Colonic mucosa (tissue), 4 donors: ENCODE results near the gene PRPF18. TPM values are rescaled to one million over a fixed set of nuclear protein-coding genes. Genes with fewer than 3 reads are reported as not detected.

Source experiments
- DNase-seq: peaks from one replicate; pipeline ENCODE4 v3.0.0-alpha.2; 2020
- H3K27ac ChIP-seq: fragments of 200-600 bp; one replicate; pipeline ENCODE4 v1.8.0; 2021
- H3K27me3 ChIP-seq: fragments of 200-600 bp; one replicate; pipeline ENCODE4 v1.8.0; 2021
- H3K36me3 ChIP-seq: fragments of 200-600 bp; one replicate; pipeline ENCODE4 v1.8.0; 2021
- H3K4me1 ChIP-seq: fragments of 200-600 bp; one replicate; pipeline ENCODE4 v1.8.0; 2021; ENCODE audit warnings: mild to moderate bottlenecking
- H3K4me3 ChIP-seq: fragments of 200-600 bp; one replicate; pipeline ENCODE4 v1.8.0; 2021
- H3K9ac ChIP-seq, 2 donors: one replicate each; pipeline ENCODE4 v1.7.0; 2013; ENCODE audit warnings: control low read depth in 2 of 2, low read depth in 2 of 2, low read length in 2 of 2
- H3K9me3 ChIP-seq: fragments of 200-600 bp; one replicate; pipeline ENCODE4 v1.8.0; 2021
- intact Hi-C: fragments of 100-400 bp; cut with DNase I; formaldehyde crosslinking; loops from one replicate; pipeline ENCODE4 v1.14.1; 2022
- total RNA-seq, 2 donors: library from RNA; stranded (reverse); fragmentation: NEBNext Ultra II Directional in 1 of 2; extraction: Animal tissue kit (Norgen Biotek cat#: 25700) in 1 of 2; gene quantifications; one replicate each; pipeline ENCODE4 v1.2.1, GENCODE V29; 2021
- TF ChIP-seq, protein P1 (sequence below): fragments of 200-600 bp; IDR thresholded peaks from one replicate; pipeline ENCODE4 v1.8.0; 2022; ENCODE audit warnings: antibody characterized with exemption, mild to moderate bottlenecking
- donor health status: healthy.
- donor health status: DM: no; HTN: no; CAD: no.
- donor health status: DM: no; HTN: no; CAD: no.

The PRPF18 gene
- total RNA-seq, 2 donors from 2014 or later: 20.3 to 20.4 TPM

- no peak overlapping the region for H3K27ac ChIP-seq
- intact Hi-C loops: no loop called here
These were observed 41.9 kb downstream of the PRPF18 start for GRCh38 chr10:13628661-13629060.

GRCh38 chr10:13629116-13629515 lies 42.4 kb downstream of the PRPF18 start:
- no peak overlapping the region for H3K9ac ChIP-seq
- TF ChIP-seq, protein P1, sequence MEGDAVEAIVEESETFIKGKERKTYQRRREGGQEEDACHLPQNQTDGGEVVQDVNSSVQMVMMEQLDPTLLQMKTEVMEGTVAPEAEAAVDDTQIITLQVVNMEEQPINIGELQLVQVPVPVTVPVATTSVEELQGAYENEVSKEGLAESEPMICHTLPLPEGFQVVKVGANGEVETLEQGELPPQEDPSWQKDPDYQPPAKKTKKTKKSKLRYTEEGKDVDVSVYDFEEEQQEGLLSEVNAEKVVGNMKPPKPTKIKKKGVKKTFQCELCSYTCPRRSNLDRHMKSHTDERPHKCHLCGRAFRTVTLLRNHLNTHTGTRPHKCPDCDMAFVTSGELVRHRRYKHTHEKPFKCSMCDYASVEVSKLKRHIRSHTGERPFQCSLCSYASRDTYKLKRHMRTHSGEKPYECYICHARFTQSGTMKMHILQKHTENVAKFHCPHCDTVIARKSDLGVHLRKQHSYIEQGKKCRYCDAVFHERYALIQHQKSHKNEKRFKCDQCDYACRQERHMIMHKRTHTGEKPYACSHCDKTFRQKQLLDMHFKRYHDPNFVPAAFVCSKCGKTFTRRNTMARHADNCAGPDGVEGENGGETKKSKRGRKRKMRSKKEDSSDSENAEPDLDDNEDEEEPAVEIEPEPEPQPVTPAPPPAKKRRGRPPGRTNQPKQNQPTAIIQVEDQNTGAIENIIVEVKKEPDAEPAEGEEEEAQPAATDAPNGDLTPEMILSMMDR: no peak
- H3K9me3 ChIP-seq: no peaks in the 10 kb centered on the region
- intact Hi-C loops: no loop called here
- no peak overlapping the region for H3K27ac ChIP-seq
- H3K27me3 ChIP-seq: no peaks in the 10 kb centered on the region
- no peak overlapping the region for H3K4me3 ChIP-seq
- H3K36me3 ChIP-seq: no peaks in the 10 kb centered on the region
- H3K4me1 ChIP-seq: no peaks in the 10 kb centered on the region
- no peak for DNase-seq

More at GRCh38 chr10:13628661-13629060, 41.9 kb downstream of the PRPF18 start:
- no peak overlapping the region for H3K9ac ChIP-seq
- TF ChIP-seq, protein P1: no peak
- no peaks in the 10 kb centered on the region for H3K36me3 ChIP-seq
- H3K27me3 ChIP-seq: no peaks in the 10 kb centered on the region
- no peak overlapping the region for H3K4me3 ChIP-seq
- H3K9me3 ChIP-seq: no peaks in the 10 kb centered on the region
- no peak for DNase-seq
- H3K4me1 ChIP-seq: no peaks in the 10 kb centered on the region

DNA sequence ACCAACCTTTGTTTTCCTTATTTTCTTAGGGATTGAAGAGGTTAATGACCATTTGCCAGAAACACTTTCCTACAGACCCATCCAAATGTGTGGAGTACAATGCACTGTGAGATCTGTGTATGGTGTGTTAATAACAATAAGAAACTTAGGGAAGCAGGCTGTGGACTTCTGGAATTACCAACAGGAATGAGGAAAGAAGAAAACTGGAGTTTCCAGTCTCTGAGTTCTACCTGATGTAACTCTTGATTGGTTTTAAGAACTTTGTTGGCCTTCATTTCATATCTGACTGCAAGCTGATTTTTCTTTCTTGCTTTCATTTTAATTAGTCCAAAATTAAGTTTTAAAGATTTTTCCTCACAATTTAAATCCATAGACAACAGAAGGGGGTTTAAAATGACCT lies 43.5 kb downstream of the PRPF18 start:
- Histone ChIP-seq H3K27me3 (no peaks in the 10 kb centered on the region), H3K36me3 (no peaks in the 10 kb centered on the region), H3K4me3 (no peak overlapping the region), H3K27ac (no peak overlapping the region), H3K9me3 (no peaks in the 10 kb centered on the region), H3K9ac (no peak overlapping the region), H3K4me1 (no peaks in the 10 kb centered on the region)
- TF ChIP-seq, protein P1: no peak
- intact Hi-C loops: no loop called here
- no peak for DNase-seq

- no peak for DNase-seq
- Histone ChIP-seq H3K4me1 (no peaks in the 10 kb centered on the region), H3K27me3 (no peaks in the 10 kb centered on the region), H3K9ac (no peak overlapping the region), H3K9me3 (no peaks in the 10 kb centered on the region), H3K27ac (no peak overlapping the region), H3K36me3 (no peaks in the 10 kb centered on the region), H3K4me3 (no peak overlapping the region)
- TF ChIP-seq, protein P1: no peak
- intact Hi-C loops: no loop called here
These were observed 44.8 kb downstream of the PRPF18 start for GRCh38 chr10:13631594-13631993.

- H3K9me3 ChIP-seq: no peaks in the 10 kb centered on the region
- H3K9ac ChIP-seq: no peak overlapping the region
- no peak overlapping the region for H3K4me3 ChIP-seq
- H3K27ac ChIP-seq: no peak overlapping the region
- TF ChIP-seq, protein P1: no peak
- H3K36me3 ChIP-seq: no peaks in the 10 kb centered on the region
- no peak for DNase-seq
- H3K27me3 ChIP-seq: no peaks in the 10 kb centered on the region
- intact Hi-C loops: no loop called here
- no peaks in the 10 kb centered on the region for H3K4me1 ChIP-seq
These were observed 45.7 kb downstream of the PRPF18 start for GRCh38 chr10:13632440-13632839.
